Islet precursor cell (in vitro differentiated cells): ENCODE data around the gene TBKBP1.

ENCODE experiments used
- DNase-seq: peaks from one replicate; pipeline ENCODE4 v3.0.0-alpha.2; 2018

Gene TBKBP1

DNA sequence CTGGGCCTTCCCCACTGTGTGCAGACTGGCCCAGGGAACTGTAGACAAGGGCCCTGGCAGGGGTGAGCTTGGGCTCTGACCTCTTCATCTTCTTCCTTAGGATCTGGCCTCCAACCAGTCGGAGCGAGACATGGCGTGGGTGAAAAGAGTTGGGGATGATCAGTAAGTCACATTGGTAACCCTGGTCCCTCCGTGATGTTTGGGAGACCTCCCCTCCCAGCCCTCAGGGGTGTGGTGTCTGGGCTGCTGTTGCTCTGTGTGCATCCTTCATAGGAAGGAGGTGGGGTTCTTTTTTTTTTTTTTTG is 5.5 kb downstream of the TBKBP1 start:
- no peak for DNase-seq

DNA sequence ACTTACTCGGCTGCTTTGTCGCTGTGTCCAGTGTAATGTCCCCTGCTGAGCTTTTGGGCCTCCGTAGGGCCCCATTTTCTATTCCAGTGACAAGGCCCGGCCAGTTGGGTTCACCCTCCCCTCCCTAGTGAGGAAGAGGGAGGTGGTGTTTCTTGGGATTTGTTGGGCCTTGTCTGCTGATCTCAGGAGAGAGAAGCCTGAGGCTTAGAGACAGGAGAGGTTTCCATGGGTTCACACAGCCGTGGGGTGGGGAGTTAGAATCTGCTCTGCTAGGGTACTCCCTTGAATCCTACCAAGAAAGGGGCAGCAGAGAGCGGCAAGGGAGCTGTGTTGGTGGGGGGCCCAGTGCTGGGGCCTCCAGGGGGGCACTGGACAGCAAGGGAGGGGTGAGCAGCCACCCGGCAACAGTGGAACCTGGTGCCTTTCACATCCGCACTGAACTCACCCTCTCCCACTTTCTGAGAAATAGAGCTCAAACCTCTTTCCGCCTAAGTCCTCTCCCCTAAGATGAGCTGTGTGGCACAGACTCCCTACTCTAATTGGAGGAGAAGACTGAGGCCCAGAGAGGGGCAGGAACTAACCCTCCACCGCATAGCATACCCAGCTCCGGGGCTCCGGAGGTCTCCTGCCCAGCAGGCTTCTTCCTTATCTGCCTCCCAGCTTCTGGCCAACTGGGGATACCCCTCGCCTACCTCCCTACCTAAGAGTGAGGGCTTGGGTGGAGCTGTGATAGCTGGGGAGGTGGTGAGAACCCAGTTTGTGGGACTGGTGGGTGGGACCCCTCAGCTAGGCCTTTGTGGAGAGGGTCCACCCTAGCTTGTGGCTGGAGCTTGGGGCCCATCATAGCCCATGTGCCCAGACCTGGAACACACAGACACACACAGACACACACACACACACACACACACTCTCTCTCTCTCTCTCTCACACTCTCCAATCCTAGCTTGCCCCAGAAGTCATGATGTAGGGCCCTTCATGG is 6.8 kb downstream of the TBKBP1 start:
- DNase-seq: no peak

DNA sequence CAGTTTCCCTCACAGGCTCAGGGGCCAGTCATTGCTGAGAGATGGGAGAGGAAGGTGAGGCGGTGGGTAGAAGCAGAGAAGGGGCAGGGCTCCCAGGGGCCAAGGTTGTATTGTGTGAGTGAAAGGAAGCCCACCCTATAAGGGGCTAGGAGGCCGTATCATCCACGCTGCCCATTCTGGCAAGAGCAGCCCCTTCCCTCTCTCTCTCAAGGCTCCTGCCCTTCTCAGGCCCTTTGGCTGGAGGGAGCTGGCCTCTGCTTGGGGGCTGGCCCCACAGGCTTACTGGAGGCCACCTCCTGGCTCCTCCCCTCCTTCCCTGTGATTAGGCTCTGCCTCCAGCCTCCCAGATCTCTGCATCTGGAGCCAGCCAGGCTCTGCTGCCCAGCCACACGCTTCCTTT is 7.6 kb downstream of the TBKBP1 start:
- DNase-seq: peak; percentile 84

DNA sequence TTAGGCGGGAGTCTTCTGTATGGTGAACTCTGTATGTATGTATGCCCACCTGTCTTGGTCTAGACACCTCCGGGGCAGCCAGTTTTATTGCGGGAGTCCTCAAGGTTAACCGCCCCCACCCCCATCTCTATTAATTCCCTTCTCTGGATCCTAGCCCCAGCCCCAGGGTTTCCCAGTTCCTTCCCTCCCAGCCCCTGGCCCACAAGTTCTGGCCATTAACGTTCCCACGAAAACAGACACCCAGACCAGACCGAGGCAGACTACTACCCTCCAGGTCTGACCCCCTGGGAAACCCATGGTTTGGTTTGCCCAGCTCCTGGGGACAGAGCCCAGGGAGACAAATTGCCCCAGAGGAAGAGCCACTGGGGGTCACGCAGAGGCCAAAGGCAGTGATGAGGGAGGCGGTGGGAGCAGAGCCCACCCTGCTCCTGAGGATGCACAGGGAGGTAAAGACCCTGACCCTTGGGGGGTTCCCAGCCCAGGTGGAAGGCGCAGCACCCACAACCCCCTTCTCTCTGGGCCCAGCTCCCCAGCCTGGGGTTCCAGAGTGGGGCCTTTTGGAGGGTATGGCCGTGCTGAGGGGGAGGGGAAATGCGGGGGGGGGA is 8.5 kb downstream of the TBKBP1 start:
- DNase-seq: no peak

DNA sequence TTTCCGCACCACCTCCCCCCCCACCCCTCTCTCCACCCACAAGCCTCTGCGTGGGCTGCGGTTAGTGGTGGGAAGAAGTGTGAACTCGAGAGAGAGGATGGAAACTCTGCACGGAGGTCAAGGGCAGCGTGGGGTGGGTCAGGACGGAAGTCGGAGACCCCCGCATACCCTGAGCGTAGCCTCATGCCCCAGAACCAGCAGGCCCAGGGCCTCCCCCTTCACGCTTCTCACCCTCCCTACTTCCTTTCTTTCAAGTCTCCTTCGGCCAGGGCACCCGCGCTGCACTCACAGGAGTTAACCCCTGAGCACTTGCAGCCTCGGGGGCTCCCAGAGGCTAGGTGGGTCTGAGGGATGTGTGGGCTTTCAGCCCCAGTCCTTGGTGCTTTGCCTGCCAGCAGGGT is 9.2 kb downstream of the TBKBP1 start:
- DNase-seq: no peak

DNA sequence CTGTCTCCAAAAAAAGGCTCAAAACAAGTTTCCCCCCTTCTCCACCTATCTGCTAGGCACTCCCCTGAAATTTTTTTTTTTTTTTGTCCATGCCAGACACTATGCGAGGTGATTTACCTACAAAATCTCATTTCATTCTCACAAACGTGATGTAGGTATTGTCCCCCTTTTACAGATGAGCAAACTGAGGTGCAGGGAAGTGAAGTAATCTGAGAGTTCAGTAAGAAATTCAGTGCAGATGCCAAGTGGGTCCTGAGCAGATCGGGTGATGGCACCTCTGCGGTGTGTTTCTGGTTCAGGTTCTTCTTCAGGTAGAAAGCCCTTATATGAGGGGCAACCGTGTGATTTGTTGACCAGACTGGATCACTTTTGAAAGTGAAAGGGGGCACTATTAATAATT is 9.7 kb downstream of the TBKBP1 start:
- DNase-seq: no peak

DNA sequence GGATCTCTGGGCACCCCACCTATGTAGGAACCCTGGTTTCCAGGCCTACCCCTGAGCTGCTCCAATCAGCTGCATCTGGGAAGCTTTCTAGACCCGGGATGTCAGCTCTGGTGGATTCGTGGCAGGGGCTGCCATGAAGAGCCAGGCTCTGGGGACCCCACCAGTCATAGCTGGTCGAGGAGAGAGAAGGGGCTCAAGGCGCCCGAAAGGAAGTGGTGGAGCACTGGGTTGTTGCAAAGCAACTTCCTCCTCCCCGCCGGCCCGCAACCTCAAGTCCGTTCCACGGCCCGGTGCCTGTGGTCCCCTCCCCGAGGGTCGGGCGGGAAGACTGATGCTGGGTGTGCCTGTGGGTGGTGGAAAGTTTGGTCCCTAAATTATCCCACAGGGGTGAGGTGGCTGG is 10.2 kb downstream of the TBKBP1 start:
- DNase-seq: no peak

DNA sequence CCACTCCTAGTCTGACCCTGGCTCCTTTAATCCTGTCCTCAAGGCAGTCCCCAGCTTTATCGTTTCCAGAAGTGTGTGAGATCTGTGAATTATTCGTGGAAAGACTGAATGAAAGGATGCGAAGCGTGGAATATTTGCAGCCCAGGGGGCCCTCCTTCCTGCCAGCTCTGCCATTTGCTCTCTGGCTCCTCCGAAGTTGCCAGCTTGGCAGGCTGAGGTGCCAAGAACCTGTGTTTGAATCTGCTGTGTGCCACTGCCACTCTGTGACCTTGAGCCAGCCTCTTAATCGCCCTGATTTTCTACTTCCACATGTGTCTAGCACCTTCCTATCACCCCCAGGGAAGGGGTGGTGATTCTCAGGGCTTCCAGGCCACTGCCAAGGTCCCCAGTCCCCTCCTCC is 10.8 kb downstream of the TBKBP1 start:
- DNase-seq: no peak

DNA sequence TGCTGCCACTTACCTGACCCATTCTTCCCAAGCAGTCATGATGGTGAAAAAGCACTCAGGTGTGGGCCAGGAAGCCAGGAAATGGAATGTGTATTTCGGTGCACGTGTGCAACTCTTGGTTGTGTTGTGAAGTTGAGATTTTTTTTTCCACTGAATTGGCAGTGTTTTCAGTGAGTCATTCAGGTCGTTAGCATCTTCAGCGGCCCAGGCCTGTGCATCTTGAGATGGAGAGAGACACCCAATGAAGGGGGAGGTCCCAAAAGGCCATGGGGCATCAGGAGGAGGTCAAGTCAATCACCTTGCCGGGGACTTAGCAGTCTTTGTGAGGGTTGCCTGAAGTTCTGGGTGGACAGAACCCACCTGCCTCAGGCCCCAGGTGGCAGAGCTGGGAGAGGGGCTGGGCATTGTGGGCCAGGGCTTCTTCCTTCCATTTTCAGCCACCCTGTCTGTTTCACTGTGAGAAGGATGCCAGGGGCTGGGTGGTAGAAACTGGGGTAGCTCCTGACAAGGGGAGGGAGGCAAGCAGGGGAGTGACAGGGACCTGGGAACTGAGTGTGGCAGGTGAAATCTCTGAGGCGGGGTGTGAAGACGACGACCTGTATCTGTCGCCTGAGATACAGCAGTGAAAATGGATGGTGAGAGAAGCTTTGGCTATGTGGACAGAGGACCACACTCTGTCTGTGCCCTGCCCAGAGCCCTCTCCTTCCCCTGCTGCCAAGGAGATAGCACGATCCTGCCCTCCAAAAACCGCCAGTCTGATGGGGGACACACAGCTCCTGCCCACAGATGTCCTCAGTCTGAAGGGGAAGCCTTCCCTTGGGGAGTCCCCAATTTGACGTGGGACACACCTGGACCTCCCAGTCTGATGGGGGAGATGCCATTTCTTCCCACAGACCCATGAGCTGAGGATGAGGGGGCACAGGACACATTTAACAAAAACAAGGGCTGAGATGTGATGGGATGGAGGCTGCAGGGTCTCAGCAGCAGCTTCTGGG is 11.9 kb downstream of the TBKBP1 start:
- no peak for DNase-seq

DNA sequence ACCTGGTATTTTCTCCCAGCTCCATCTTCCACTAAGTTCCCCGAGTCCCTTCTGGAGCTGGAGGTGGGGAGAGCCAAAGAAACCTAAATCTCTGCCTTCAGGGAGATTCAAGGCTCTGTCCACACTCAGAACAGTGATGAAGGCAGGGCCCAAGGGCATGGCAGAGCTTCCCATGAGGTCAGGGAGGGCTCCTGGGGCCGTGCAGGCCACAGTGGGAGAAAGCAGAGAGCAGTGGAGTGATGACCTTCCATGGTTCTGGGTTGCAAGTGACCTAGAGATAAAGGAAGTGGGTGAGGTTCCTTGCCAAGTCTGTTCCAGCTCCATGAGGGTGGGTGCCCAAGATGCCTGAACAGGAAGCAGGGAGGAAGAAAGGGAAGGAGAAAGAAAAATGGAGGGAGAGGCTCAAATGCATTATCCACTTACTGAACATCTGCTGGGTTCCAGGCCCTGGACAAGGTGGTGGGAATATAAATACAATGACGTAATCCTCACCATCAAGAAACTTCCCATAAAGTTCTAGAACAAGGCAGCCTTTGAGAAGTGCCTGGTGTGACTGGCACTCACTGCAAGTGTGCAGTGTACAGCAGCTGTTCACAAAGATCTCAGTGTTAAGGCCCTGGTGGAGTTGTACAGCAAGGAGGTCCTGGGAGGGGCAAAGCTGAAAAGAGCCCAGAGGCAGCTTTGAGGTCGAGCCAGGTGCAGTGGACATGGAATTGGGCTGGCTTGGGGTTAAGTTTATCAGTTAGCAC is 13.3 kb downstream of the TBKBP1 start:
- DNase-seq: no peak

DNA sequence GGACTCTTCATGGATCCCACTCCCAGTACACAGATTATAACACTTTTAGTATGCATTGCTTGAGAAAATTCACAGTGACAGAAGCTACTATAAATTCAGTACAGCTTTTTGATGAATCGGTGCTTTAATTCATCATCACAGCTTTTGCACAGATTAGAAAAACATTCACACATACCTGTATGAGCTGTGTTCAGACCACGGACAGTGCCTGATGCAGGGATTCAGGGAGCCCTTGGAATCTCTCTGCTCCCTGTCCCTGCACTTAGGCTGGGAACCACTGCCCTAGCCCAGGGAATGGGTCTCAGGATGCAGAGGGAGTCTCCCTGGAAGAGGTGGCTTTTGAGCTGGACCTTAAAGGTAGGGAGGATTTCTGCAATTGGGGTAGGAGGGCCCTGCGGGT is 13.9 kb downstream of the TBKBP1 start:
- DNase-seq: no peak

DNA sequence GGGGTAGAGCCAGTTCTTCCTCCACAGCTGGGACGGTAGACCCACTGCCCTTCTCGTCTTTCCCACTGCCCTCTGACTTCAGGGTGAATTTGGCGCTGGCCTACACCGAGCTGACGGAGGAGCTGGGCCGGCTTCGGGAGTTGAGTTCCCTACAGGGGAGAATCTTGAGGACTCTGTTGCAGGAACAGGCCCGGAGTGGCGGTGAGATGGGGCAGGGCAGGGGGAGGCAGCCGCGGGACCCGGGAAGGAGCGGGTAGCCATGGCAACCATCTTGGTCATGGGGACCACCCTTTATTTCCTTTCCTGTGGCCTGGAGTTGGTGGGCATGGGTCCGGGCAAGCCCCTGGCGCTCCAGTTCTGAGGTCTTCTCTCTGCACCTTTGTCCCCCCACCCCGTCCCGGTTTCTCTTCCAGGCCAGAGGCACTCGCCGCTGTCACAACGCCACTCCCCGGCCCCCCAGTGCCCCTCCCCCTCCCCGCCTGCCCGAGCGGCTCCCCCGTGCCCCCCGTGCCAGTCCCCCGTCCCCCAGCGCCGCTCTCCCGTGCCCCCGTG is 14.4 kb downstream of the TBKBP1 start:
- no peak for DNase-seq

DNA sequence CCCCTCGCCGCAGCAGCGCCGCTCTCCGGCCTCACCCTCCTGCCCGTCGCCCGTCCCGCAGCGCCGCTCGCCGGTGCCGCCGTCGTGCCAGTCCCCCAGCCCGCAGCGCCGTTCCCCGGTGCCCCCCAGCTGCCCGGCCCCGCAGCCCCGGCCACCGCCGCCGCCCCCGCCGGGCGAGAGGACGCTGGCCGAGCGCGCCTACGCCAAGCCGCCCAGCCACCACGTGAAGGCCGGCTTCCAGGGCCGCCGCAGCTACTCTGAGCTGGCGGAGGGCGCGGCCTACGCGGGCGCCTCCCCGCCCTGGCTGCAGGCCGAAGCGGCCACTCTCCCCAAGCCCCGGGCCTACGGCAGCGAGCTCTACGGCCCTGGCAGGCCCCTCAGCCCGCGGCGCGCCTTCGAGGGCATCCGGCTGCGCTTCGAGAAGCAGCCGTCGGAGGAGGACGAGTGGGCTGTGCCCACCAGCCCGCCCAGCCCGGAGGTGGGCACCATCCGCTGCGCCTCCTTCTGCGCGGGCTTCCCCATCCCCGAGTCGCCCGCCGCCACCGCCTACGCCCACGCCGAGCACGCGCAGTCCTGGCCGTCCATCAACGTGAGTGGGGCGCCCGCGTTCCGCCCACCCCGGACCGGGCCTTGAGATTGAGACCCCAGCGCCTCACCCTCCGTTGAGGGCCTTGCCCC is 15.0 kb downstream of the TBKBP1 start:
- no peak for DNase-seq

DNA sequence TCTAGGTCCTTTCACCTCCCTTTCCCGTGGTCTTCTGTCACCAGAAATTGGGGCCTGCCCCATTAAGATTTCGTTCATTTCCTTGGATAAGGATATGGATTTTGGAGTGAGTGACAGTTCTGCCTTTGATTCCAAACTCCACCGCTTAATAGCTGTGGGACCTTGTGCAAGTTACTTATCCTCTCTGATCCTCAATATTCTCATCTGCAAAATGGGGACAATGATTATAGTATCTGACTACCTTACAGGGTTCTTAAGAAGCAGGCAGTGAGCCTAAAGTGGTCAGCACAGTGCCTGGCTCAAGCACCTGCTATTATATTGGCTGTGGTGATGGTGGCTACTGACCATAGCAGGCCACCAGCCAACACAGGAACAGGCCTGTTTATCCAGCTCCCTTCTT is 15.6 kb downstream of the TBKBP1 start:
- no peak for DNase-seq

DNA sequence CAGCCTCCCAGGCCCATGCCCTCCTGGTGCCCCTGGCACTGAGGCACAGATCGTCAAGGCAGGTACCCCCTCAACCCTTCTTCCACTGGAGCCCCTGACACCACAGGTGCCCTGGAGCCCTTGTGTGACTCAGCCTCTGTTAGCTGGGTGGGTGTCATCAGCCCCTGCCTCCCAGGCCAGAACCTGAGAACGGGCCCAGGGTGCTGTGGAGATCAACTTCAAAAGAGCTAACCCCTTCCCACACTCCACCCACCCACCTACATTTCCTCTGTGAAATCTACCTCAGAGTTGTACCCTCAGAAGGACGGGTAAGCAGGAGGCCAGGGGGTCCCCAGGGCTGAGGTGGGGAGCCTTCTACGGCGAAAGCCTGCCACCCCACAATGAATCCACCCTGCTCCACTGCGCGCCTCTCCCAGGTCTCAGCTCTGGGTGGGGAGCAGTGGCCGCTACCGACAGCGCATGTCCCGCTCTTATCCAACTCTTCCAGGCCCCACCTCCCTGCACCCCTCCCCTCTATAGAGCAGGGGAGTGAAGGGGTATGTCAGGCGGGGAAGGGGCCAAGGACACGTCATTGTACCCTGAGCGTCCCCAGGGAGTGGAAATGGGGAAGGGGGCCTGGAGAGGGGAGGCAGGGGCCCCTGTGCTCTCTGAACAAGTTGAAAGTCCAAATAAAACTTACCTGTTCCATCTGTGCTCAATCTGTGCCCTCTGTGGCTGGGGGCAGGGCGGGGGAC is 17.6 kb downstream of the TBKBP1 start:
- DNase-seq: no peak

DNA sequence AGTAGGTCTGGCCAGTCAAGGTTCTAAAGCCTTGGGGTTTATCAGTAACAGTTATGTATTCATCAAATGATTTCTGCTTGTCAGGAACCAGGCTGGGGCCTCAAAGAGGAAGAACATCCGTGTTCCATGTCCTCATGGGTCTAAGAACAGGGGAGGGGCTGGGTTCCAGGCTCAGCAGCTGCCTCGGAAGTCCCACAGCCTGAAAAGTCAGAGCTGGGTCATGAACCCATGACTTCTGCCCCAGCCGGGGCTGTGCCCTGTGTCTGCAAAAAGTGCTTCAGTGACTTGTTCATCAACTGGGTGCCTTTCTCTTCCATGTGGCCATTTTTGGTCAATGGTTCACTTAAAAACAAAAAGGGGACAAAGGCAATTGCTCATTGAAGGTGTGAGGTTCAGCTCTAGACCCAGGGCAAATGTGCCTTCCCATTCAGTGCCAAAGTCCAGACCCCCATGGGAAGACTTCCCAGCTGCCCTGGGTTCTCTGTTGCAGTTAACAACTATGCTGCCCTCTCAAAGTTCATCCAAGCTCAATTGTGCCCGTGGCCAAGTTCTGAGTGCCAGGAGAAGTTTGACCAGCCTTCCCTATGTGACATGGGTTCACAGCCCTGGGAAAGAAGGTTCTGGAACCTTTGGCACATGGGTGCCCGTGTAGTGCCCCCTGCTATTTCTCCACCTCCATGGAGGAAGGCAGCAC is 18.5 kb downstream of the TBKBP1 start:
- DNase-seq: no peak

DNA sequence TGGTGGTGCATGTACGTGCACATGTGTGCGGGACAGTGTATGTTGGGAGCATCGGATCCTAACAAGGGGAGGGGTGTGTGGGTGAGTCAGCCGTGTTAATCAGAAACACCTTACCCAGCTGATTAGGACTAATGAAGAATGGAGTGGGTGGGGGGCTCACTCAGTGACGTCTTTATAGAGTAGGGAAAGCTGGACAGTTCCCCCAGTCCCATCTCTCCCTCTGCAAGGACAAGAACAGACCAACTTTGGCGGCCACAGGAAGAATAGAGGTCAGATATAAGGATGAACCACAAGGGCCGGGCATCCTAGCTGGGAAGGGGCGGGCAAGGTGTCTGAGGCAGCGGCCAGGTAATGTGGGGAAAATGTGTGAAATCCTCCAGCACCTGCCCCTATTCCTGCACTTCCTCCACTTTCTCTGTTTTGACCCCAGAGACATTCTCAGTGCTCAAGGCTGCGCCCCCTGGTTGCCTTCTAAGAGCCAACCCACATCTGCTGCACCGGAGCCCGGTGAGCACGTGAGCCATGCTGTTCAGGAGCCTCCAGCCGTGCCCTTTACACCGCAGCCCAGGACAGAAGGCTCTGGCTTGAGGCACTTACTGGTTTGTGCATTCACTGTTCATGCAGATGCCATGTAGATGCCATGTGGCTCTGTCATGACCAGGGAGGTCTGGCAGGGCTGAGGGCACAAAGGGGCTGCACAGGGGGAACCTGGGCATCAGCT is 20.2 kb downstream of the TBKBP1 start:
- no peak for DNase-seq

DNA sequence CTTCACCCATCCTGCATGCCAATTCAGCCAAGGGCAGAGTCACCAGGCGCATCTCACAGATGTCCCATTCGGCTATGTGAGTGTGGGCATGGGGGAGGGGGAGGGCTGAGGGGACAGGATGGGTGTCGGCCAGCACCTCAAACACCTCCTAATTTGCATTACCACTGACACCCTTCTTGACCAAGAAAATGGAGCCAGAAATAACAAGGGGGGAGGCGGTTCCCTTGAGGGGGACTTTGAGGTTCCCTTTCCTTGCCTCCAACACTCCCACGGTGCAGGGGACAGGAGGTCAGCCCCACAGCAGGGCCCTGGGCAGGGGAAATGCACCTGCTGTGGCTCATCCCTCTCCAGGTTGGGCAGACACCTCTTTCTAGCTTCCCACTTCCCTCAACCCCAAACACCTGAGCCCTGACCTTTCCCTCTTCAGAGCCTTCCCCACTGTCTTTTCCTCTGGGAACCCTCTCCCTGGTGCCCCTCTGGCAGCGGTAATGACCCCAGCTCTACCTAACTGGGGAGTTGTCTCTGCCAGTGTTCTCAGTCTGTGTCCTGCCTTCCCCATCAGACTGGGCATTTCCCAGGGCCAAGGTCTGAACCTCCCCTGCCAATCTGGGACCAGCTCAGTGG is 20.9 kb downstream of the TBKBP1 start:
- no peak for DNase-seq

DNA sequence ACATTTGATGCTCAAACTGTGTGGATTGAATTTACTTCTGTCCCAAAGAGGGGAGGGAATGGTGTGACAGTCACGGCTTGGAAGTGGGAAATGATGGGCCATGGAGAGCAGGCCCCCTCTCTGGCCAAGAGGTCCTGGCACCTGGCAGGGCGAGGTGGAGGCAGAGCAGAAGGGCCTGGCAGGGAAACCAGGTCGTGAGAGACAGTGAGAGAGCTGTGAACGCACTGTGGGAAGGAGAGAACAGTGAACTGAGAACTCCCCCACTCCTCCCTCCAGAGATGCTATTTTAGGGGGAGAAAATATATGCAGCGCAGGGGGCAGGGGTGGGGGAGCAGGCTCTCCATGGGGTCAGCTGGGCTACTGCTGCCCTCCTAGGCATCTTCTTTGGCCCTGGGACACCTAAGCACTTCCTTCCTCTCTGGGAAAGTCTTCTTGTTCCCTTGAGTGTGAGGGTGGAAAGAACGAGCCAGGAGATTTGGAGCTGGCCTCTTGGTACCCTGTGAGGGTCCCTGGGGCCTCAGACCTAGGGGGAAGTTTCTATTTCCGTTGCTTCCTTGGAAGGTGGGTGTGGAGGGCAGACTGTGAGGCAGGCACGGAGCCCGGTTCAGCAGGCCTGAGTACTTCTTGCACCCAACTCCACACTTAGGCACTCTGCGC is 21.8 kb downstream of the TBKBP1 start:
- no peak for DNase-seq
